ENCODE measurements around the gene SIRT3. TPM values are rescaled to one million over a fixed set of nuclear protein-coding genes. Genes with fewer than 3 reads are reported as not detected.
A peak's percentile ranks its signal among the peaks of the same experiment; 100 is the strongest.
"Not testable (repeated sequence)": the region's sequence is repeated elsewhere in the genome, so short reads cannot be mapped to it uniquely, and the experiment has no call there.

Gene SIRT3
- total RNA-seq, 1 donor from 2014 or later, result 69.9 TPM

DNA sequence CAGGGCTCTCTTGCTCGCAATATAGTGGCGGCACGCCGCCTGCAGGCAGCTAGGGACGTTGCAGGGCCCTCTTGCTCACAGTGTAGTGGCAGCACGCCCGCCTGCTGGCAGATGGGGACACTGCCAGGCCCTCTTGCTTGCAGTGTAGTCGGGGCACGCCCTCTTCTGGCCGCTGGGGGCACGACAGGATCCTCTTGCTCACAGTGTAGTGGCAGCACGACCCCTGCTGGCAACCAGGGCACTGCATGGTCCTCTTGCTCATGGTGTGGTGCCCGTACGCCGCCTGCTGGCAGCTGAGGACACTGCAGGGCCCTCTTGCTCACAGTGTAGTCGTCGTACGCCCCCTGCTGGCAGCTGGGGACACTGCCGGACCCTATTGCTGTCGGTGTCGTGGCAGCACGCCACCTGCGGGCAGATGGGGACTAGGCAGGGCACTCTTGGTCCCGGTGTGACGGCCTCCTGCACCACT lies 46.3 kb downstream of the SIRT3 start:
- H3K27ac ChIP-seq; H3K4me1 ChIP-seq; H3K36me3 ChIP-seq; intact Hi-C loops (cut with DNase I); H3K27me3 ChIP-seq; H3K9me3 ChIP-seq; H3K4me3 ChIP-seq: not testable (repeated sequence)
- DNase-seq (ENCODE audit: low spot score in 2 of 2), result peak in 1 of 2 donors; percentile 54
- TF ChIP-seq, protein P1, sequence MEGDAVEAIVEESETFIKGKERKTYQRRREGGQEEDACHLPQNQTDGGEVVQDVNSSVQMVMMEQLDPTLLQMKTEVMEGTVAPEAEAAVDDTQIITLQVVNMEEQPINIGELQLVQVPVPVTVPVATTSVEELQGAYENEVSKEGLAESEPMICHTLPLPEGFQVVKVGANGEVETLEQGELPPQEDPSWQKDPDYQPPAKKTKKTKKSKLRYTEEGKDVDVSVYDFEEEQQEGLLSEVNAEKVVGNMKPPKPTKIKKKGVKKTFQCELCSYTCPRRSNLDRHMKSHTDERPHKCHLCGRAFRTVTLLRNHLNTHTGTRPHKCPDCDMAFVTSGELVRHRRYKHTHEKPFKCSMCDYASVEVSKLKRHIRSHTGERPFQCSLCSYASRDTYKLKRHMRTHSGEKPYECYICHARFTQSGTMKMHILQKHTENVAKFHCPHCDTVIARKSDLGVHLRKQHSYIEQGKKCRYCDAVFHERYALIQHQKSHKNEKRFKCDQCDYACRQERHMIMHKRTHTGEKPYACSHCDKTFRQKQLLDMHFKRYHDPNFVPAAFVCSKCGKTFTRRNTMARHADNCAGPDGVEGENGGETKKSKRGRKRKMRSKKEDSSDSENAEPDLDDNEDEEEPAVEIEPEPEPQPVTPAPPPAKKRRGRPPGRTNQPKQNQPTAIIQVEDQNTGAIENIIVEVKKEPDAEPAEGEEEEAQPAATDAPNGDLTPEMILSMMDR (IDR thresholded peaks at IDR 0.05), result peak in 1 of 3 experiments; percentile 18

DNA sequence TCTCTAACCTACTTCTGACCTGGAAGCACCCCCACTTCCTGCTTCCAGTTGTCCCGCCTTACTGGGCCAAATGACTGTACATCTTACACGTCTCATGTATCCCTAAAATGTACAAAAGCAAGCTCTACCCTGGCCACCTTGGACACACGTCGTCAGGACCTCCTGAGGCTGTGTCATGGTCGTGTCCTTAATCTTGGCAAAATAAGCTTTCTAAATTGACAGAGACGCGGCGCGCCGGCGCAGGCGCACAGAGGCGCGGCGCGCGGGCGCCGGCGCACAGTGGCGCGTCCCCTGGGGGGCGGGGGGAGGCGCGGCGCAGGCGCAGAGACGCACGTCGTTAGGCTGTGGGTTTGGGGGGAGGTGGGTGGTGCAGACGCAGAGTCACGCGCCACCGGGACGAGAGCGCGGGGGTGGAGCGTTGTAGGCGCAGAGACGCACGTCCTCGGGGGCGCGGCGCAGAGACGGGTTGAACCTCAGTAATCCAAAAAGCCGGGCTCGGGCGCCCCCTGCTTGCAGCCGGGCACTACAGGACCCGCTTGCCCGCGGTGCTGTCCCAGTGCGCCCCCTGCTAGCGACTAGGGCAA lies 46.9 kb downstream of the SIRT3 start:
- DNase-seq (ENCODE audit: low spot score in 2 of 2), result peak in 1 of 2 donors; percentile 45
- intact Hi-C loops (cut with DNase I); H3K4me3 ChIP-seq; H3K36me3 ChIP-seq; H3K9me3 ChIP-seq; H3K27ac ChIP-seq; H3K27me3 ChIP-seq; H3K4me1 ChIP-seq: not testable (repeated sequence)

DNA sequence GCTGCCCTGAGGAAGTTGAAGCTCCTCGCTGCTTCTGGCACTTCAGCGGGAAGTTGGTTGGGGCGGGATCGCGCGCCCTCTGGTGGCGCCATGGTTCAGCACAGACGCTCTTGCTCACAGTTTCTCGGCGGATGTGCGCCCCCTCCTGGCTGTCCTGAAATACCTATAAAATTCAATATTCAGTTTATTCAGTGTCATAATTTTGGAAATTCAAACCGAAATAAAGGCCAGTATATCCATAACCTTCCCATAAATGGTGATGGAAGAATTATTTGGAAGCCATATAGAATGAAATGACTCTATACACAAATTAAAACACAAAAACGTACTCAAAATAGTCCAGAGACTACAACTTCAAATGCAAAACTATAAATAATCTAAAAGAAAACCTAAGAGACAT lies 55.9 kb downstream of the SIRT3 start:
- DNase-seq (ENCODE audit: low spot score in 2 of 2); H3K36me3 ChIP-seq; H3K4me3 ChIP-seq; intact Hi-C loops (cut with DNase I); H3K27ac ChIP-seq; H3K9me3 ChIP-seq; H3K27me3 ChIP-seq; H3K4me1 ChIP-seq: not testable (repeated sequence)
- TF ChIP-seq, protein P1 (IDR thresholded peaks at IDR 0.05), result peak in 2 of 3 experiments; percentile 18 to 31

Other genes with a start within 250 kb of the SIRT3 start
- gene SCGB1C1, start 43.3 kb downstream of the SIRT3 start, total RNA-seq, result not detected
- 42.3 TPM for gene BET1L, start 28.9 kb downstream of the SIRT3 start, total RNA-seq
- 102 TPM for gene RIC8A, start 28.6 kb downstream of the SIRT3 start, total RNA-seq
- 50.2 TPM for gene PSMD13, start 634 bp upstream of the SIRT3 start, total RNA-seq
- gene NLRP6, start 42.1 kb upstream of the SIRT3 start, total RNA-seq, result not detected
- gene PGGHG, start 52.8 kb upstream of the SIRT3 start, total RNA-seq, result 155 TPM
- gene IFITM5, start 63.2 kb upstream of the SIRT3 start, total RNA-seq, result not detected
- 1,131 TPM for gene IFITM2, start 71.5 kb upstream of the SIRT3 start, total RNA-seq
- gene IFITM1, start 77.7 kb upstream of the SIRT3 start, total RNA-seq, result 650 TPM
- gene IFITM3, start 84.5 kb upstream of the SIRT3 start, total RNA-seq, result 1,421 TPM
- gene B4GALNT4, start 133.2 kb upstream of the SIRT3 start, total RNA-seq, result not detected
- not detected for gene PKP3, start 157.9 kb upstream of the SIRT3 start, total RNA-seq
- gene SIGIRR, start 178.7 kb upstream of the SIRT3 start, total RNA-seq, result 121 TPM
- gene ANO9, start 205.7 kb upstream of the SIRT3 start, total RNA-seq, result 4.0 TPM
- gene PTDSS2, start 213.9 kb upstream of the SIRT3 start, total RNA-seq, result 185 TPM